Superior temporal gyrus (tissue), 1 donor: ENCODE results near the gene CYP27A1.

Experiments
- DNase-seq: peaks from one replicate; pipeline ENCODE4 v3.0.0-alpha.2; 2016; ENCODE audit errors: extremely low spot score

The CYP27A1 gene

GRCh38 chr2:218858671-218859555 lies 77.0 kb downstream of the CYP27A1 start:
- no peak for DNase-seq

- no peak for DNase-seq
Measured at GRCh38 chr2:218859556-218859987, 77.6 kb downstream of the CYP27A1 start, which contains the start of gene WNT6. Gene WNT6, plus strand, starts transcription at chr2:218859805. Its CDS starts 233 bp downstream, at chr2:218860038.

GRCh38 chr2:218859988-218860831 lies 78.3 kb downstream of the CYP27A1 start:
- DNase-seq = no peak

GRCh38 chr2:218860950-218861381 lies 79.0 kb downstream of the CYP27A1 start:
- DNase-seq = no peak

- DNase-seq = no peak
Measured at GRCh38 chr2:218861645-218862318, 79.8 kb downstream of the CYP27A1 start.

GRCh38 chr2:218863021-218863520 lies 81.1 kb downstream of the CYP27A1 start:
- no peak for DNase-seq
